ENCODE results near the gene CYB5A.

The CYB5A gene

DNA sequence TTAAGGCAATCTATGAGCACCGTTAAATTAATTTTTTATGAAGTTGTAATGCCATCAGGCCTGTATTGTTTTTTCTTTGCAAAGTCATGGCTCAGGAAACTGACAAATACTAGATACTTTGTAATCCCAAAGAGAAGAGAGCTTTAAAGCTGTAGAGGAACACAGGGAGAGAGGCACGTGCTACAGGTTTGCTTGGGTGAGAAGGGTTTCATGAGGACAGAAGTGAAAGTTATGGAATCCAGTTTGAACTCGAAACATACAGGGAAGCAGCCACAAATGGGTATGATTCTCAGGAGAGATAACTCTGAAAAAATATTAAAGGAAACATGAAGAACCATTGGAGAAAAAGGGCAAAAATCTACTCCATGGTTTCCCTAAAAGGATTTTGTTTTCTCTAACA is 49.8 kb downstream of the CYB5A start:
- no peak overlapping the region for H3K27ac ChIP-seq (ENCODE audit: low read length)
- H3K4me1 ChIP-seq (ENCODE audit: insufficient read depth, low read length): peaks cover 8% of the 10 kb centered on the region; the same call in 1 of the 2 replicates
- no peaks in the 10 kb centered on the region for H3K27me3 ChIP-seq (ENCODE audit: insufficient read depth, low read length)
- H3K9me3 ChIP-seq (ENCODE audit: insufficient read depth, low read depth, low read length): no peaks in the 10 kb centered on the region
- H3K9ac ChIP-seq (ENCODE audit: low read depth, low read length): no peak overlapping the region
- no peaks in the 10 kb centered on the region for H3K36me3 ChIP-seq (ENCODE audit: insufficient read depth, low read depth, low read length)
- no peak overlapping the region for H3K4me3 ChIP-seq (ENCODE audit: low read length)

DNA sequence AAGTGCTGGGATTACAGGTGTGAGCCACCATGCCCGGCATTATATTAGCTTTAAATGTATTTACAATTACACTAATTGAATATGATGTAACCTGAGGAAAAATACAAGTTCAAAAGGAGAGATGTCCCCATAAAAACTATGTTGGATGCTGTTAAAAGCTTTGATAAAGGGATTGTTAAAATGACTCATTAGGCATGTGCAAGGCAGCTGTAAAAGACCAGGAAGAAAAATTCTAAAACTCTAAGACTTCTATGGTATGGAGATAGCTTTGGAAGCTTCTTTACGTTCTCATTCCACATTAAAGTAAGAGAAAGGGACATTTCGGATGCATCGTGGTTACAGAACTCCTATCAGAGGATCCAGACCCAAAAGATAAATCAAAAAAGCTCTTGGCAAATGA is 50.3 kb downstream of the CYB5A start:
- no peaks in the 10 kb centered on the region for H3K36me3 ChIP-seq (ENCODE audit: insufficient read depth, low read depth, low read length)
- H3K27ac ChIP-seq (ENCODE audit: low read length): no peak overlapping the region
- no peak overlapping the region for H3K9ac ChIP-seq (ENCODE audit: low read depth, low read length)
- H3K9me3 ChIP-seq (ENCODE audit: insufficient read depth, low read depth, low read length): no peaks in the 10 kb centered on the region
- H3K4me1 ChIP-seq (ENCODE audit: insufficient read depth, low read length): peaks cover 8% of the 10 kb centered on the region; the same call in 1 of the 2 replicates
- no peak overlapping the region for H3K4me3 ChIP-seq (ENCODE audit: low read length)
- no peaks in the 10 kb centered on the region for H3K27me3 ChIP-seq (ENCODE audit: insufficient read depth, low read length)

DNA sequence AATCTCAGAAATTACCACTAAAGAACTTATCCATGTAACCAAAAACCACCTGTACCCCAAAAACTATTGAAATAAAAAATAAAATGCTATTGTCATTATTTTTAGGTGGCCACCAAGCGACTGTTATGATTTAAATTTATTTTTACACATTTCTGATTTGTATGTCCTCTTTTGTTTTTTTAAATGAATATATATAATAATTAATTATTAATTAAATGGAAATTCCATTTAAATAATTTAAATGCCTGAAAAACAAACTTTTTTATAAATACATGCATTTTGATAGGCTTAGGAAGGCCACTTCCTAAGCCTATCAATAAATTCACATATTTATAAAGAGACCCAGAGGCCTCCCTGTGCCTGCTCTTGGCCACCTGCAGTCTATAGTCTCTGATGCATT is 52.2 kb downstream of the CYB5A start:
- no peak overlapping the region for H3K27ac ChIP-seq (ENCODE audit: low read length)
- no peak overlapping the region for H3K4me3 ChIP-seq (ENCODE audit: low read length)
- peaks cover 8% of the 10 kb centered on the region; the same call in 1 of the 2 replicates for H3K4me1 ChIP-seq (ENCODE audit: insufficient read depth, low read length)
- H3K27me3 ChIP-seq (ENCODE audit: insufficient read depth, low read length): no peaks in the 10 kb centered on the region
- H3K9me3 ChIP-seq (ENCODE audit: insufficient read depth, low read depth, low read length): no peaks in the 10 kb centered on the region
- H3K9ac ChIP-seq (ENCODE audit: low read depth, low read length): no peak overlapping the region
- no peaks in the 10 kb centered on the region for H3K36me3 ChIP-seq (ENCODE audit: insufficient read depth, low read depth, low read length)

DNA sequence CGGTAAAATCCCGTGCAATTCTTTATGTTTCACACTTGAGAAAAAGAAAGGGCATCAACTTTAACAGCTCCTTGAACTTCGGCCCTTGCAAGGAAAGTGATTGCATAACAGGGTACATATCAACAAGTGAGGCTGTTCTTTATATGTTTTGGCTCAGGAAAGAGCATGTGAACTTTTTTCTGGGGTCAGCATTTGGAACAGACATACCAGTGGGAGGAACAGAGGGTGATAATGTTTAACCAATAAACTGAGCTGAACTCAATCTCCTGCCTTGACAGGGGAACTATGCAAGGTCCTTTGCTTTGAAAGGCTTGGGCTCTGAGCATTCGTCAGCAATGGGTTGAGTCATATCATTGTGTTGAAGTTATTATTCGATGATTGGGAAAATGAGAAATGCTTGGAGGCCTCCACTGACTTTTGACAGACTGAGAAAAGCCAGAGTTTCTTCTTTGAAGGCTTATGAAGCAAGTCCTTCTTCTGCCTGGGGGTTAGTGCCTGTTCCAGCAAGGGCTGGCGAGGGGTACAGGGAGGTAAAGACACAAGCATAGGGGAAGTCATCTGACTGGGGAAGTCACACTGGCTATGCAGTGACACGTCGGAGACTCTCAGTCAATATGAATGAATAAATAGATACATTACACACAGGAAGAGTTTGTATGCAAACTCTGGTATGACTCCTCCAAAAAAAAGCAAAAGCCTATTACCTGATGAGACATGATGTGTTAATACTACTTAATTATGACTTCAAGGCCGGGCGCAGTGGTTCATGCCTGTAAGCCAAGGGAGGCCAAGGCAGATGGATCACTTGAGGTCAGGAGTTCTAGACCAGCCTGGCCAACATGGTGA is 57.2 kb downstream of the CYB5A start:
- no peaks in the 10 kb centered on the region for H3K9me3 ChIP-seq (ENCODE audit: insufficient read depth, low read depth, low read length)
- no peaks in the 10 kb centered on the region for H3K36me3 ChIP-seq (ENCODE audit: insufficient read depth, low read depth, low read length)
- no peak overlapping the region for H3K9ac ChIP-seq (ENCODE audit: low read depth, low read length)
- H3K4me3 ChIP-seq (ENCODE audit: low read length): no peak overlapping the region
- H3K27ac ChIP-seq (ENCODE audit: low read length): no peak overlapping the region
- H3K4me1 ChIP-seq (ENCODE audit: insufficient read depth, low read length): no peaks in the 10 kb centered on the region
- no peaks in the 10 kb centered on the region for H3K27me3 ChIP-seq (ENCODE audit: insufficient read depth, low read length)

DNA sequence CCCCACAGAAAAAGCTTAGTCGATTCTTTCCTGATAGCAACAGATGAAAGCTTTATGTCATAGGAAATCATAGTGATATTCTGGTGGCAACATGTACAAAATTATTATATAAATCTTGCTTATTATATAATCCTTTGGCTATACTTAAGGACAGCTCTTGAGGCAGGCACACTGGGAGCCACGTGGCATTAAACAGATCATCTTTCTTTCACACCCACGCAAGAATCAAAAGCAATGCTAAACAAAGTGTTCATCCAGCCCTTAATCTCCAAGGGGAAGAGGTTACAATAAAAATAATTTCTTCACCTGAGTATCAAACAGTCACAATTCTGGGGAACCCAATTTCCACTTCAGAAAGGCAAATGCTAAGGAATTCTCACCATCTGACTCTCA is 57.8 kb downstream of the CYB5A start:
- H3K27ac ChIP-seq (ENCODE audit: low read length): no peak overlapping the region
- H3K4me3 ChIP-seq (ENCODE audit: low read length): no peak overlapping the region
- H3K9ac ChIP-seq (ENCODE audit: low read depth, low read length): no peak overlapping the region
- H3K36me3 ChIP-seq (ENCODE audit: insufficient read depth, low read depth, low read length): no peaks in the 10 kb centered on the region
- H3K27me3 ChIP-seq (ENCODE audit: insufficient read depth, low read length): no peaks in the 10 kb centered on the region
- H3K4me1 ChIP-seq (ENCODE audit: insufficient read depth, low read length): no peaks in the 10 kb centered on the region
- no peaks in the 10 kb centered on the region for H3K9me3 ChIP-seq (ENCODE audit: insufficient read depth, low read depth, low read length)

DNA sequence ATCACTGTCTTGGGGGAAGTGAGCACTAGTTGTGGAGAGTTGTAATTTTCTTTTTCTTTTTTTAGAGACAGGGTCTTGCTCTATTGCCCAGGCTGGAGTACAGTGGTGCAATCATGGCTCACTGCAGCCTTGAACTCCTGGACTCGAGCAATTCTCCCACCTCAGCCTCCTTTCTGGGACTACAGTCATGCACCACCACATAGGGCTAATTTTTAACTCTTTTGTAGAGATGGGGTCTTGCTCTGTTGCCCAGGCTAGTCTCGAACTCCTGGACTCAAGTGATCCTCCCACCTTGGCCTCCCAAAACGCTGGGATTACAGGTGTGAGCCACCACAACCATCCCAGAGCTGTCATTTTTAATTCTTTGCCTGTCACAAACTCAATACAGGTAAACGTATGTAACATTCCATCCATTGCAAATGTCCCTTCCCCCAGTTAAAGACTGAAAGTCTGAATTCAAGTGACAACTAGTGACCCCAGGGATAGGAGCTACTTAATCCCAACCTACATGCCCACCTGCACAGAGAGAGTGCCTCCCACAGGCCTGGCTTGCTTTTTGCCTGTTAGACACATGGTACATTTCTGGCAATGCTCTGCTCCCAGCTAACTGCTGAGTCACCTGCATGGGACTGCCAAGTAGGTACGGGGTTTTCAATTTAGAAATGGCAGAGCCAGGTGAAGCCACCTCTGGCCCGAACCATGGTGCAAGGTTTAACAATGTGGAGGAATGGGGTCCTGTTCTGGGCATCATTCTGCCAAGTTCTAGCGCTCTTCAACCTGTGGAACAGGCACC is 60.6 kb downstream of the CYB5A start:
- H3K9ac ChIP-seq (ENCODE audit: low read depth, low read length): no peak overlapping the region
- H3K4me3 ChIP-seq (ENCODE audit: low read length): no peak overlapping the region
- no peaks in the 10 kb centered on the region for H3K36me3 ChIP-seq (ENCODE audit: insufficient read depth, low read depth, low read length)
- no peaks in the 10 kb centered on the region for H3K9me3 ChIP-seq (ENCODE audit: insufficient read depth, low read depth, low read length)
- H3K27me3 ChIP-seq (ENCODE audit: insufficient read depth, low read length): no peaks in the 10 kb centered on the region
- H3K27ac ChIP-seq (ENCODE audit: low read length): no peak overlapping the region
- H3K4me1 ChIP-seq (ENCODE audit: insufficient read depth, low read length): no peaks in the 10 kb centered on the region

DNA sequence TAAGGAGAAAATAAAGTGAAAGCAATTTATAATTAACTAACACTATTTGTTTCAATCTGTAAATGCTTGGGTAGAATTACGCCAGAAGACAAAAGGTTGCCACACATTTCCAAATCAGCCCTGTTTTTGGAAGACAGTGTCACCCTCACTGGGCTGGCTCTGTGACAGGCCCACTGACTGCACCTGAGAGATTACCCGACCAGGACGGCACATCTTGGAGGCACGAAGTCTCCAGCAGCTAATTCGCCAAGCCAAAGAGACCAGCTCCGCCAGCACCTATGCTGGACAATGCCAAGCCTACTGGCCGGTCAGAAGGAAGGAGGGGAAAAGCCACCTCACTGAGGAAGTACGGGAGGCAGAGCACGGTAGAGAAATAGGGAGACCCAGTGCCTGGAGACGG is 61.9 kb downstream of the CYB5A start:
- no peak overlapping the region for H3K27ac ChIP-seq (ENCODE audit: low read length)

DNA sequence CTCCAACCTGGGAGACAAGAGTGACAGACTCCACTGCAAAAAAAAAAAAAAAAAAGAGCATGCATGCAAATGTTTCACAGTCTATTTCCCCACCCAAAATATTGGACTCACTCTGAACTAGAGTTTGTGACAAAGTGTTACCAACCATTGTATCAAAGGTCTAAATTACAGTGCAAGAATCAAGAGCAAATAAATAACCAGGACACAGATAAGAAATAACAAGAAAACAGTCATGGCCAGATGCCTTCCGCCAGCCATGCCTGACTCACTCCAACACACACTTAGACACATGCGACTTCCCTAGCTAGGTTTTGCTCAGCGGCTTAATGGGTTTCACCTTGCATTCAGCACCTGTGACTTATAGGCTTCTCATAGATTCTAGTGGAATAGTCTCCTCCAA is 62.8 kb downstream of the CYB5A start:
- H3K4me3 ChIP-seq (ENCODE audit: low read length): no peak overlapping the region
- no peaks in the 10 kb centered on the region for H3K4me1 ChIP-seq (ENCODE audit: insufficient read depth, low read length)
- no peaks in the 10 kb centered on the region for H3K9me3 ChIP-seq (ENCODE audit: insufficient read depth, low read depth, low read length)
- no peak overlapping the region for H3K9ac ChIP-seq (ENCODE audit: low read depth, low read length)
- no peak overlapping the region for H3K27ac ChIP-seq (ENCODE audit: low read length)
- H3K36me3 ChIP-seq (ENCODE audit: insufficient read depth, low read depth, low read length): no peaks in the 10 kb centered on the region
- no peaks in the 10 kb centered on the region for H3K27me3 ChIP-seq (ENCODE audit: insufficient read depth, low read length)

More for the DNA sequence above, 61.9 kb downstream of the CYB5A start:
- Histone ChIP-seq H3K4me1 (ENCODE audit: insufficient read depth, low read length) (no peaks in the 10 kb centered on the region), H3K9ac (ENCODE audit: low read depth, low read length) (no peak overlapping the region), H3K4me3 (ENCODE audit: low read length) (no peak overlapping the region), H3K36me3 (ENCODE audit: insufficient read depth, low read depth, low read length) (no peaks in the 10 kb centered on the region), H3K27me3 (ENCODE audit: insufficient read depth, low read length) (no peaks in the 10 kb centered on the region), H3K9me3 (ENCODE audit: insufficient read depth, low read depth, low read length) (no peaks in the 10 kb centered on the region)

DNA sequence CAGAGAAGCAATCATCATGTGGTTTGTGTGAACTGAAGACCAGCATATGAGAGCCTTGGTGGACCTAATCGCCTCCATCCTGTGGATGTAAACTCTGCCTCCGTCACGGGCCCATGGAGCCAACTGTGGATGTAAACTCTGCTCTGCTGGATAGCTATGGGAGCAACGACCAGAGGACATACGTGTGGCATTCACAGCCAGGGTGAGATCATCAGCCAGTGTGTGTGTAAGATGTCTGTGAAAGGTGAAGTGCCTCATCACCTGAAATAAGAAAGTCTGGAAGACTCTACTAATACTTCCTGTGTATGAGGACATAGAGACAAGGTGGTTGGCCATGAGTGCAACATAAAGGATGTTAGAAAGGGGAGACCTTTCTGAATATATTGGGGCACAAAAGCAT is 63.5 kb downstream of the CYB5A start:
- no peaks in the 10 kb centered on the region for H3K9me3 ChIP-seq (ENCODE audit: insufficient read depth, low read depth, low read length)
- no peak overlapping the region for H3K27ac ChIP-seq (ENCODE audit: low read length)
- H3K36me3 ChIP-seq (ENCODE audit: insufficient read depth, low read depth, low read length): no peaks in the 10 kb centered on the region
- H3K4me3 ChIP-seq (ENCODE audit: low read length): no peak overlapping the region
- H3K4me1 ChIP-seq (ENCODE audit: insufficient read depth, low read length): no peaks in the 10 kb centered on the region
- H3K9ac ChIP-seq (ENCODE audit: low read depth, low read length): no peak overlapping the region
- no peaks in the 10 kb centered on the region for H3K27me3 ChIP-seq (ENCODE audit: insufficient read depth, low read length)

DNA sequence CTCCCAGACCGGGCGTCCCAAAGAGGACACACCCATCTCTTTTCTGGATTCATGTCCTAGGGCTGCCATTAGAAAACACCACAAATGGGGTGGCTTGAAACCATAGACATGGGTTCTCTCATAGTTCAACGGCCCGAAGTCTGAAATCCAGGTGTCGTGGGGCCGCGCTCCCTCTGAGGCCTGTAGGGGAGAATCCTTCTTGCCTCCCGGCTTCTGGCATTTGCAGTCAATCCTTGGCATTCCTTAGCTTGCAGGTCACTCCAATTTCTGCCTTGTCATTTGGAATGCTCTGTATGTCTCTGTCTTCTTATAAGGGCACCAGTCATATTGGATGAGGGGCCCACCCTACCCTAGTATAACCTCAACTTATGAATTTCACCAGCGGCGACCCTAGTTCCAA is 65.1 kb downstream of the CYB5A start:
- Histone ChIP-seq H3K4me3 (ENCODE audit: low read length) (no peak overlapping the region), H3K4me1 (ENCODE audit: insufficient read depth, low read length) (no peaks in the 10 kb centered on the region), H3K27ac (ENCODE audit: low read length) (no peak overlapping the region), H3K27me3 (ENCODE audit: insufficient read depth, low read length) (no peaks in the 10 kb centered on the region), H3K36me3 (ENCODE audit: insufficient read depth, low read depth, low read length) (no peaks in the 10 kb centered on the region), H3K9ac (ENCODE audit: low read depth, low read length) (no peak overlapping the region), H3K9me3 (ENCODE audit: insufficient read depth, low read depth, low read length) (no peaks in the 10 kb centered on the region)

DNA sequence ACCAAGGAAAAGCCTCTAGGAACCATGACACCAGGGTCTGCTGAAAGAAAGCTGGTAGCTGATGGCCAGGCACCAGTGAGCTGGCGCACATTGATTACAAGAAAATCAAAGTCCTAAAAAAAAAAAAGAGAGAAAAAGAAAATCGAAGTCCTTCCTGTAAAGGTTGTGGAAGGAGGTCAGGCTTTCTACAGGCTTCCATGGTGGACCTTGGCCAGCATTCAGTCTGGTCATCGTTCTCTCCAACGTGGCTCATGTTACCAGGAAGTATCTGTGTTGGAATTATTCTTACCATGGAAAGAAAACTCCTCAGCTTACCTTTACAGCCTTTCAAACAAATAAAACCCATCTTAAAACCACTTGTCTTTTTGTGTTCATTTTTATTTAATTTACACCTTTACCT is 65.6 kb downstream of the CYB5A start:
- Histone ChIP-seq H3K9me3 (ENCODE audit: insufficient read depth, low read depth, low read length) (no peaks in the 10 kb centered on the region), H3K36me3 (ENCODE audit: insufficient read depth, low read depth, low read length) (no peaks in the 10 kb centered on the region), H3K27ac (ENCODE audit: low read length) (no peak overlapping the region), H3K27me3 (ENCODE audit: insufficient read depth, low read length) (no peaks in the 10 kb centered on the region), H3K4me3 (ENCODE audit: low read length) (no peak overlapping the region), H3K4me1 (ENCODE audit: insufficient read depth, low read length) (no peaks in the 10 kb centered on the region), H3K9ac (ENCODE audit: low read depth, low read length) (no peak overlapping the region)

Data from iPS-20b (cell line).